B cell (primary cell): Measurements from ENCODE around the gene FHIT.

Source experiments
- EZH2 ChIP-seq: IDR thresholded peaks from 2 replicates; pipeline ENCODE4 v1.6.1; 2012; ENCODE audit warnings: borderline replicate concordance, low read depth, mild to moderate bottlenecking, moderate library complexity, low read length; ENCODE audit not compliant: insufficient read depth, poor library complexity, severe bottlenecking
- TF ChIP-seq, protein P1 (sequence below): fragments of 200-600 bp; IDR thresholded peaks from one replicate; pipeline ENCODE4 v1.8.0; 2022; ENCODE audit warnings: antibody characterized with exemption, mild to moderate bottlenecking

- TF ChIP-seq, protein P1, sequence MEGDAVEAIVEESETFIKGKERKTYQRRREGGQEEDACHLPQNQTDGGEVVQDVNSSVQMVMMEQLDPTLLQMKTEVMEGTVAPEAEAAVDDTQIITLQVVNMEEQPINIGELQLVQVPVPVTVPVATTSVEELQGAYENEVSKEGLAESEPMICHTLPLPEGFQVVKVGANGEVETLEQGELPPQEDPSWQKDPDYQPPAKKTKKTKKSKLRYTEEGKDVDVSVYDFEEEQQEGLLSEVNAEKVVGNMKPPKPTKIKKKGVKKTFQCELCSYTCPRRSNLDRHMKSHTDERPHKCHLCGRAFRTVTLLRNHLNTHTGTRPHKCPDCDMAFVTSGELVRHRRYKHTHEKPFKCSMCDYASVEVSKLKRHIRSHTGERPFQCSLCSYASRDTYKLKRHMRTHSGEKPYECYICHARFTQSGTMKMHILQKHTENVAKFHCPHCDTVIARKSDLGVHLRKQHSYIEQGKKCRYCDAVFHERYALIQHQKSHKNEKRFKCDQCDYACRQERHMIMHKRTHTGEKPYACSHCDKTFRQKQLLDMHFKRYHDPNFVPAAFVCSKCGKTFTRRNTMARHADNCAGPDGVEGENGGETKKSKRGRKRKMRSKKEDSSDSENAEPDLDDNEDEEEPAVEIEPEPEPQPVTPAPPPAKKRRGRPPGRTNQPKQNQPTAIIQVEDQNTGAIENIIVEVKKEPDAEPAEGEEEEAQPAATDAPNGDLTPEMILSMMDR, result no peak
- no peak for TF ChIP-seq EZH2
Measured at GRCh38 chr3:61093364-61093763, 157.9 kb downstream of the FHIT start.
